ENCODE data around the gene TRIM4.
"Not testable (repeated sequence)": the region's sequence is repeated elsewhere in the genome, so short reads cannot be mapped to it uniquely, and the experiment has no call there.

TRIM4 gene

GRCh38 chr7:99919814-99920112, 433 bp upstream of the TRIM4 start:
- DNase-seq (ENCODE audit: low spot score) = no peak

- no peak for DNase-seq (ENCODE audit: low spot score)
Observed at GRCh38 chr7:99910976-99911375, 8.4 kb downstream of the TRIM4 start.

DNA sequence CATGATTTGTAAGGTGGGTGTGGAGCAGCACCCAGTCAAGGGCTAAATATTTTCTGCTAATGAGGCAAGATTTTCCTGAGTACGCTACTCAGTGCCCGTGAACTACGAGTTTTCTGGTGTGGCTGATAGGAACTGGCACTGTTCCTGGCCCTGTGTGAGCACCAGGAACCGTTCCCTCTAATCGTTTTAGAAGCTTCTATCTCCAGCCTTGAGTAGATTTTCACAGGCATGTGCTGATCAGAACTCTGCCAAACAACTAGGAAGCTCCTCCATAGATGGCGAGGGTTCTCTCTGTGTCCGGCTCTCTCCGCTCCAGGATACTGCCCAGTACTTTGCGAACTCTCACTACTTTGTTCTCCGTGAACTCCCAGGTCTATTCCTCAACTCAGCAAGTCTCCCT, 17.7 kb downstream of the TRIM4 start:
- DNase-seq (ENCODE audit: low spot score) = no peak

DNA sequence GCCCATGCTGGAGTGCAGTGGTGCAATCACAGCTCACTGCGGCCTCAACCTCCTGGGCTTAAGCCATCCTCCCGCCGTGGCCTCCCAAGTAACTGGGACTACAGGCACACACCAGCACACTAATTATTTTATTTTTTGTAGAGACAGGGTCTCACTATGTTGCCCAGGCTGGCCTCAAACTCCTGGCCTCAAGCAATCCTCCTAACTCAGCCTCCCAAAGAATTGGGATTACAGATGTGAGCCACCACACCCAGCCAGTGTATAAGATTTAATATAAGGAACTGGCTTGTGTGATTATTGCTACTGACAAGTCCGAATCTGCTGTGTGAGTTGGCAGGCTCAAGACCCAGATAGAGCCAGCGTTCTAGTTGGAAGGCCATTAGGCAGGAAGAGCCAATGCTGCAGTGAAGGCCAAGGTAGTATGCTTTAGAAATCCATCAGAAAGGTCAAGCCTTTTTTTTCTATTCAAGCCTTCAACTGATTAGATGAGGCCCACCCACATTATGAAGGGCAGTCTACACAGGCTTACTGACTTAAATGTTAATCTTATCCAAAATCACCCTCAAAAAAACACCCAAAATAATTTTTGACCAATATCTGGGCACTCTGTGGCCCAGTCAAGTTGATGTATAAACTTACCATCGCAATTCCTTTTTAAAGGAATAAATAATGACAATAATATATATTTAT, 19.4 kb downstream of the TRIM4 start:
- DNase-seq (ENCODE audit: low spot score) = no peak

DNA sequence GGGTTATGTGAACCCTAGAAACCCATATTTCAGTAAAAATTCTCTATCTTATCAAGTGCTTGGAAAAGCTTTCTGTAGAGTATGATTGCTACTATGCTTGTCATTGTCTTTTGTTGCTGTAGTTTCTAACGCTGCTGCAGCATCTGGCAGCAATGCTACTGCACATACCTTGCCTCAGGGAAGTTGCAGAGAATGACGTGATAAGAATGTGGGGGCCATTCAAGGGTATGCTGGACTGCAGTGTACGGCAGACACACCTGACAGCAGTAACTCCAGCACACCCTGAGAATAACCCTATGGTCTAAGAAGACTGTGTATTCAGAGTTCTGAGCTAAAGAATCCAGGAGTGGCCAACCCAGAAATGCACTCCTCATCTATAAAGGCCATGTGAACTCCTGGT, 20.5 kb downstream of the TRIM4 start:
- no peak for DNase-seq (ENCODE audit: low spot score)

DNA sequence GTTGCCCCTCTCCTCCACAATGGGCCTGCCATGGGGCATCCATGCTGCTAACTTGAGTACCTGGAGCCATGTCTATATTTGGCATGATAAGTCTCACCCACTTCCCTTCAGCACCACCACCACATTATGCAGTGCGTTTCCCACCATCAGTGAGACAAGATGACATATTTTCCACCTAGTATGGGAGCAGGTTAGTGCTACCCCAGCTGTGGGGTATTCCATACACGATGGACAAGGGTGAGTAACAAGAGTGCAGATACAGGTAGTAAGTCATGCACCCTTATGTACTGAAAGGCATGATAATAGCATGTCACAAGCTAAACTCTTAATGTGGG, 21.3 kb downstream of the TRIM4 start:
- DNase-seq (ENCODE audit: low spot score) = no peak

DNA sequence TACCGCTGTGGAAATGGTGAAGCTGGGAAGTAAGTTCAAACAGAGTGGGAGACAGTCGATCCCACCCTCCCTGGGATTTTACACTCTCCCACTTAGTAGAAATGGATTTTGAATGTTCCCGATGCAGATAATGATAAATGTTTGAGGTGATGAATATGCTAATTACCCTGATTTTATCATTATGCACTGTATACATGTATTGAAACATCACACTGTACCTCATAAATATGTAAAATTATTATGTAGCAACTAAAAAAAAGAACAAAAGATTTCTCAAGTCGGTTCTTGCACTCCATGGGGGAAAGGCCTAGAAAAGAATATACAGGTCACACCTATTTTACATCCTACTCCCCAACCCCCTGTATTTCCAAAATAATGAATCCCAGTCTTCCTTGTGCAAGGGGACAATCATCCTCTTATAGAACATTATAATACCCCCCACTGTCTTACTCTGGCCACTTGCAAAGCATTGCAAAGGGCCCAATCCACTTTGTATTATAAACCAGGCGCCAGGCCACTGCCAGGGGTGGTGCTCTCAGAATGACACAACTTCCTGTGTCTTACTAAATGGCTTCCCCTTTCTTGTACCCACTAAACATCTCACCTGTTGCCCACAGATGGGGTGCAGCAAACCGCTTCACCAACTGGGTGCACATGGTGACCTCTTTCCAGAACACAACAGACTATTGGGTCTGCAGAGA, 21.9 kb downstream of the TRIM4 start:
- DNase-seq (ENCODE audit: low spot score) = no peak

GRCh38 chr7:99894738-99895137, 24.6 kb downstream of the TRIM4 start:
- no peak for DNase-seq (ENCODE audit: low spot score)

- no peak for DNase-seq (ENCODE audit: low spot score)
Observed at GRCh38 chr7:99893280-99893679, 26.1 kb downstream of the TRIM4 start.

GRCh38 chr7:99890348-99890747, 29.0 kb downstream of the TRIM4 start:
- not testable (repeated sequence) for DNase-seq (ENCODE audit: low spot score)

- not testable (repeated sequence) for DNase-seq (ENCODE audit: low spot score)
Observed at GRCh38 chr7:99888366-99888765, 31.0 kb downstream of the TRIM4 start.

DNA sequence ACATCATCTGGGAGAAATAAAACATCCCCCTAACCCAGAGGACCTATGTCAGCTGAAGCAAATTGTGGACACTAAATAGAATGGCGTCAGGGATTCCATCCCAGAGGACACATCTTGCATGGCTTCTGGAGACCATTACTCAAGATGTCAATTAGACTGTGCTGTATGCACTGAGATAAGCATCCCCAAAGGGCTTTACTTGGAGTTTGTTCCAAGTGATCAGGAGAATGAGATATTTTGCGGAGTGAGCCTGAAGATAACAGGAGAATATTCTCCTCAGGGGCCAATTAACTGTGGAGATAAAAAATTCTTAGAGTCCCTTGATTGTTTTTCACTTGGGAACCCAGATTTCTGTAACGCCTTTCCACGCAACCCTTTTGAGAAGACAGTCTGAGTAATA, 38.0 kb downstream of the TRIM4 start:
- DNase-seq (ENCODE audit: low spot score) = no peak

DNA sequence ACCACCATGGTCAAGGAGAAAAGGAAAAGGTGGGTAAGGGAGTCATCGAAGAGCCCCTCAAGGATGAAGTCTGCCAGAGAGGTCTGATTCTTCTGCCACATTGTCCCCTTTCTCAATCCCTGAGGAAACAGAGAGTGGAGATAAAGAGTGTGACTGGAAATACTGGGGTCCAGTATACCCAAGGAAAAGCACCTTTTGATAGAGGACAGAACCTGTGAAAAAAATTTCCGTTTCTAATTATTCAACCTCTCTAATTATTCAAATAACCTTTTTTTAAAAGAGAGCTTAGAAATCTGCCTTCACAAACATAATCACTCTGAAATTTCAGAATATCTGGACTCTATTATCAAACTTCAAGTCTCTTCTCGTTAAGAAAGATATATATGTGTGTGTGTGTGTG, 42.4 kb downstream of the TRIM4 start, which contains the start of gene OR2AE1:
TSS of gene OR2AE1 (minus strand) at position 101 of the 400 bp plus-strand sequence. CDS start at position 101, 0 bp downstream.
- DNase-seq (ENCODE audit: low spot score) = no peak

DNA sequence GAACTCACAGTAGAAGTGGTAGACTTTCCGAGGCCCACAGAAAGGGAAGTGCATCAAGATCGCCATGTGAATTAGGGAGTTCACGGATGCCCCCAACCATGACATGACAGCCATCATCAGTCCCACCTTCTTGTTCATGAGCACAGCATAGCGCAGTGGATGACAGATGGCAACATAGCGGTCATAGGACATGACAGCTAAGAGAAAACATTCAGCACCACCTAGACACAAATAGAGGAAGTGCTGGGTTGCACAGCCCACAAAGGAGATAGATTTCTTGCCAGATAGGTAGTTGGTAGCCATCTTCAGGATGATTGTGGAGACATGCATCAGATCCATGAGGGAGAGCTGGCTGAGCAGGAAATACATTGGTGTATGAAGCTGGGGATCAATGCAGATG, 42.8 kb downstream of the TRIM4 start:
- no peak for DNase-seq (ENCODE audit: low spot score)

GRCh38 chr7:99868246-99868645, 51.1 kb downstream of the TRIM4 start:
- DNase-seq (ENCODE audit: low spot score) = no peak

DNA sequence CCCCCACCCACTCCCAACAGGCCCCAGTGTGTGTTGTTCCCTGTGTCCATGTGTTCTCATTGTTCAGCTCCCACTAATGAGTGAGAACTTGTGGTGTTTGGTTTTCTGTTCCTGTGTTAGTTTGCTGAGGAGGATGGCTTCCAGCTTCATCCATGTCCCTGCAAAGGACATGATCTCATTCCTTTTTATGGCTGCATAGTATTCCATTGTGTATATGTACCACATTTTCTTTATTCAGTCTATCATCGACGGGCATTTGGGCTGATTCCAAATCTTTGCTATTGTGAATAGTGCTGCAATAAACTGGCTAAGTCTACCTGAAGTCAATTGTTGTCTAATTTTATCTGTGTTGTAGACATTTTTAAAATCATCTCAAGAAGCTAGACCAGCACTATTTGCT, 51.9 kb downstream of the TRIM4 start:
- DNase-seq (ENCODE audit: low spot score) = not testable (repeated sequence)

- DNase-seq (ENCODE audit: low spot score) = no peak
Observed at GRCh38 chr7:99863847-99864440, 55.4 kb downstream of the TRIM4 start.

DNA sequence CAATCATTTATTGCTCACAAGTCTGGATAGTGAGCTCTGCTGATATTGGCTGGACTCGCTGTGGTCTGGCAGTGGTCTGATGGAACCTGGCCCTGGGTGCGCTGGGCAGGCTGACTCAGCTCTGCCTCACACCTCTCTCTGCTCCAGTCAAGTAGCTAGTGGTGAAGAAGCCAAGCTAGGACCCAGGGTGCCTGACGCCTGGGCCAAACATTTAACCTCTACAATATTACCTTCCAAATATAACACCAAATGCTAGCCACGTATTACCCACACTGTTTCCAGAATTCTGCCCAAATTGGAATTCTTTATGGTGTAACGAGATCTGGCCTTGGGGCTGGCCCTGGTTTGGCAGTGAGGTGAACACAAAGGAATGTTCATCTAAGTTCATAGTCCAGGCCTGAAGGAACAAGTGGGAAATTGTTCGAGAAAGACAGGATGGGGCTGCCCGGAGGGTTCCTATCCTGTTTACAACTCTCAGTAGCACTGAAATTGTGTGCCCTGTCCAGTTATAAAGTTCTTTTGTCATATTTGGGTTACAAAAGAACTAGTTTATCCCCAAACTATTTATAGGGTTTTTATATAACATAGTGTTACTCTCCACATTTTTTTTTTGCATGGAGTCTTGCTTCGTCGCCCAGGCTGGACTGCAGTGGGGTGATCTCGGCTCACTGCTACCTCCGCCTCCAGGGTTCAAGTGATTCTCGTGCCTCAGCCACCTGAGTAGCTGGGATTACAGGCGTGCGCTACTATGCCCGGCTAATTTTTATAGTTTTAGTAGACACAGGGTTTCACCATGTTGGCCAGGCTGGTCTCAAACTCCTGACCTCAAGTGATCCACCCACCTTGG, 58.8 kb downstream of the TRIM4 start:
- peak; percentile 75 for DNase-seq (ENCODE audit: low spot score)

DNA sequence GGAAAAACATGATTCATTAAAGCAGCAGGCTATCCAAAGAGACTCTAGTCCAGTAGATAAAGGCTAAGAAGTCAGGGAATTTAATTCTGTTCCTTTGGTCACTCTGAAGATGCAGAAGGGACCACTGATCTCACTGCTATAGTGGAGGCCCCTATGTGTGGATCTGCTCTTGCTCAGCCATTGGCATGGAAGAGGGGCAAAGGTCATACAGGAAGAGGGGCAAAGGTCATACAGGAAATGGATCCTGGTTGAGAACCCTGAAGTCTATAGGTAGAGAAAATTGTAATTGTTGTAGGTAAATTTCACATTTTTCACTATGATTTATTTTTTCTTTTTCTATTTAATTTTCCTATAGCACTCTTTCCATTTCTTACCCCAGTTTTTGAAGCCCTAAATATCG, 64.1 kb downstream of the TRIM4 start:
- DNase-seq (ENCODE audit: low spot score) = no peak

- DNase-seq (ENCODE audit: low spot score) = no peak
Observed at GRCh38 chr7:99848420-99849216, 70.7 kb downstream of the TRIM4 start.

- no peak for DNase-seq (ENCODE audit: low spot score)
Observed at GRCh38 chr7:99844328-99844727, 75.0 kb downstream of the TRIM4 start.

GRCh38 chr7:99843808-99844207, 75.5 kb downstream of the TRIM4 start:
- no peak for DNase-seq (ENCODE audit: low spot score)
